ENCODE measurements around the gene CFAP43. TPM values are rescaled to one million over a fixed set of nuclear protein-coding genes. Genes with fewer than 3 reads are reported as not detected.

CFAP43 gene
- total and polyA plus RNA-seq, 9 of the 15 experiments (the other 6 are each of a cell fraction or from before 2014, with no cell fraction given): 0.07 to 0.86 (median 0.11) TPM; not detected in 1

DNA sequence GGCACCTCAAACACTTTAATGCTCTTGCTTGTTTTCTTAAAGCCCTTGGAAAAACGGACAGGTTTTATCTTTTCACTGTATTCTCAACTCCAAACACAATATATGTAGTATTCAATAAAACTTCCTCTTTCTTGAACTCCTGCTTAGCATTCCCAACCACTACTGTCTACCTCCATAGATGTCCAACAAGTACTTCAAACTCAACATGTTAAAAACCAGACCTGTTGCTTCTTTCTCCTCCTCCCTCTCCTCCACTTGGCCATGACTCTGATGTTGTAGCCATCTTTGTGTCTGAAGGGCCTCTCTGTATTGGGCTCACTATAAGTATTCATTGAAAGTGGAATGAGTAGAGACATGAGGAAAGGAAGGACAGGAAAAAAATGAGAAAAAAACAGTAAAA, 130.3 kb downstream of the CFAP43 start:
- CTCF ChIA-PET (ENCODE audit: low intra/inter-chr PET ratio): no interaction called here
- H3K27me3 ChIP-seq (ENCODE audit: control insufficient read depth in 2 of 2, insufficient read depth in 2 of 2, low read length in 2 of 2): no peaks in the 10 kb centered on the region; a peak in 1 of 5 replicates
- no peak for DNase-seq (ENCODE audit: extremely low read depth in 1 of 4, low spot score in 3 of 4)
- H3K4me2 ChIP-seq (ENCODE audit: insufficient read depth, low read length): no peak overlapping the region
- H3K79me2 ChIP-seq (ENCODE audit: control insufficient read depth, insufficient read depth, low read length): no peaks in the 10 kb centered on the region
- POLR2A ChIA-PET: no interaction called here
- H3K9me1 ChIP-seq (ENCODE audit: control insufficient read depth, insufficient read depth, low read length): no peaks in the 10 kb centered on the region
- BruUV-seq (replicated peaks): no TSS peak
- intact Hi-C loops (cut with micrococcal nuclease) (no loop called here), in situ Hi-C loops (cut with MboI) (no loop called here)
- H3K9me3 ChIP-seq (replicated peaks; ENCODE audit: control insufficient read depth, insufficient read depth, low read depth, low read length): no peaks in the 10 kb centered on the region; the same call in 1 of the 2 replicates
- no peak overlapping the region for H2AFZ ChIP-seq (ENCODE audit: low read depth, low read length)
- H3K36me3 ChIP-seq (ENCODE audit: control insufficient read depth, insufficient read depth, low read length): no peaks in the 10 kb centered on the region
- 0% methylated on average over 1 of the region's 1 CpG for WGBS (ENCODE audit: insufficient coverage, low coverage, missing lambda C conversion rate)
- no peak overlapping the region for H3K4me3 ChIP-seq
- no peak overlapping the region for H3K9ac ChIP-seq (ENCODE audit: insufficient read depth in 1 of 2, low read depth in 2 of 2, low read length in 2 of 2)
- no peak for FAIRE-seq
- no peak overlapping the region for H3K27ac ChIP-seq (ENCODE audit: extremely low read depth, low read depth, low read length)
- H4K20me1 ChIP-seq (replicated peaks; ENCODE audit: control insufficient read depth, insufficient read depth, low read length): no peaks in the 10 kb centered on the region
- H3K4me1 ChIP-seq (replicated peaks in 1 of 2; ENCODE audit: control insufficient read depth in 2 of 2, insufficient read depth in 2 of 2, low read length in 2 of 2): no peaks in the 10 kb centered on the region
- no peak for TF ChIP-seq HSF4 (CRISPR knock-in tag; IDR thresholded peaks at IDR 0.05; ENCODE audit: borderline replicate concordance)
- TF ChIP-seq ZNF583 (CRISPR knock-in tag; IDR thresholded peaks at IDR 0.05): no peak
- no peak for TF ChIP-seq ZEB2 (IDR thresholded peaks at IDR 0.05)
- TF ChIP-seq ZNF347 (CRISPR knock-in tag; IDR thresholded peaks at IDR 0.05; ENCODE audit: low read depth): no peak
- no peak for TF ChIP-seq ZFP1 (CRISPR knock-in tag; IDR thresholded peaks at IDR 0.05)
- no peak for TF ChIP-seq NBN (IDR thresholded peaks at IDR 0.05; ENCODE audit: low read depth)
- TF ChIP-seq NCOA4 (IDR thresholded peaks at IDR 0.05; ENCODE audit: partially characterized antibody): no peak
- no peak for TF ChIP-seq KDM4B (IDR thresholded peaks at IDR 0.05; ENCODE audit: borderline replicate concordance in 2 of 2, low read depth in 1 of 2)
- TF ChIP-seq, protein P1, sequence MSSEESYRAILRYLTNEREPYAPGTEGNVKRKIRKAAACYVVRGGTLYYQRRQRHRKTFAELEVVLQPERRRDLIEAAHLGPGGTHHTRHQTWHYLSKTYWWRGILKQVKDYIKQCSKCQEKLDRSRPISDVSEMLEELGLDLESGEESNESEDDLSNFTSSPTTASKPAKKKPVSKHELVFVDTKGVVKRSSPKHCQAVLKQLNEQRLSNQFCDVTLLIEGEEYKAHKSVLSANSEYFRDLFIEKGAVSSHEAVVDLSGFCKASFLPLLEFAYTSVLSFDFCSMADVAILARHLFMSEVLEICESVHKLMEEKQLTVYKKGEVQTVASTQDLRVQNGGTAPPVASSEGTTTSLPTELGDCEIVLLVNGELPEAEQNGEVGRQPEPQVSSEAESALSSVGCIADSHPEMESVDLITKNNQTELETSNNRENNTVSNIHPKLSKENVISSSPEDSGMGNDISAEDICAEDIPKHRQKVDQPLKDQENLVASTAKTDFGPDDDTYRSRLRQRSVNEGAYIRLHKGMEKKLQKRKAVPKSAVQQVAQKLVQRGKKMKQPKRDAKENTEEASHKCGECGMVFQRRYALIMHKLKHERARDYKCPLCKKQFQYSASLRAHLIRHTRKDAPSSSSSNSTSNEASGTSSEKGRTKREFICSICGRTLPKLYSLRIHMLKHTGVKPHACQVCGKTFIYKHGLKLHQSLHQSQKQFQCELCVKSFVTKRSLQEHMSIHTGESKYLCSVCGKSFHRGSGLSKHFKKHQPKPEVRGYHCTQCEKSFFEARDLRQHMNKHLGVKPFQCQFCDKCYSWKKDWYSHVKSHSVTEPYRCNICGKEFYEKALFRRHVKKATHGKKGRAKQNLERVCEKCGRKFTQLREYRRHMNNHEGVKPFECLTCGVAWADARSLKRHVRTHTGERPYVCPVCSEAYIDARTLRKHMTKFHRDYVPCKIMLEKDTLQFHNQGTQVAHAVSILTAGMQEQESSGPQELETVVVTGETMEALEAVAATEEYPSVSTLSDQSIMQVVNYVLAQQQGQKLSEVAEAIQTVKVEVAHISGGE (CRISPR knock-in tag; IDR thresholded peaks at IDR 0.05): no peak
- TF ChIP-seq TCFL5 (CRISPR knock-in tag; conservative IDR thresholded peaks at IDR 0.05): no peak
- no peak for TF ChIP-seq POLR3G (IDR thresholded peaks at IDR 0.05; ENCODE audit: extremely low read depth, insufficient read length, insufficient replicate concordance)
- no peak for TF ChIP-seq FOXM1 (IDR thresholded peaks at IDR 0.05; ENCODE audit: low read depth)
- TF ChIP-seq FOXM1 (CRISPR knock-in tag; IDR thresholded peaks at IDR 0.05; ENCODE audit: low read depth): no peak
- no peak for TF ChIP-seq ATF7 (IDR thresholded peaks at IDR 0.05)
- no peak for TF ChIP-seq KHSRP (IDR thresholded peaks at IDR 0.05)
- no peak for ATAC-seq
